Subcutaneous abdominal adipose tissue (tissue), 5 donors: ENCODE data around the gene FAM89B.

Experiments used
- H3K27ac ChIP-seq: one replicate; pipeline ENCODE4 v1.7.0; 2013; ENCODE audit warnings: low read depth, mild to moderate bottlenecking, inconsistent platforms, low read length, moderate library complexity
- H3K27me3 ChIP-seq, 5 donors: one replicate each; pipeline ENCODE4 v1.7.0; 2013; ENCODE audit warnings: low read length in 5 of 5, inconsistent platforms in 1 of 5; ENCODE audit not compliant: control insufficient read depth in 5 of 5, insufficient read depth in 4 of 5
- H3K36me3 ChIP-seq, 5 donors: one replicate each; pipeline ENCODE4 v1.7.0; 2013; ENCODE audit warnings: low read length in 5 of 5; ENCODE audit not compliant: control insufficient read depth in 5 of 5, insufficient read depth in 5 of 5
- H3K4me1 ChIP-seq, 5 donors: one replicate each; pipeline ENCODE4 v1.7.0; 2013; ENCODE audit warnings: low read length in 5 of 5, mild to moderate bottlenecking in 3 of 5, moderate library complexity in 1 of 5; ENCODE audit not compliant: control insufficient read depth in 5 of 5, insufficient read depth in 5 of 5
- H3K4me3 ChIP-seq, 5 donors: one replicate each; pipeline ENCODE4 v1.7.0; 2013; ENCODE audit warnings: low read length in 5 of 5, low read depth in 1 of 5
- H3K9ac ChIP-seq, 5 donors: one replicate each; pipeline ENCODE4 v1.7.0; 2013; ENCODE audit warnings: low read length in 5 of 5, mild to moderate bottlenecking in 4 of 5, moderate library complexity in 3 of 5
- H3K9me3 ChIP-seq, 5 donors: one replicate each; pipeline ENCODE4 v1.7.0; 2013; ENCODE audit warnings: low read length in 5 of 5; ENCODE audit not compliant: control insufficient read depth in 5 of 5
- donor health status: healthy.
- donor health status: healthy.
- donor health status: healthy.
- donor health status: healthy.
- donor health status: healthy.

Gene FAM89B

DNA sequence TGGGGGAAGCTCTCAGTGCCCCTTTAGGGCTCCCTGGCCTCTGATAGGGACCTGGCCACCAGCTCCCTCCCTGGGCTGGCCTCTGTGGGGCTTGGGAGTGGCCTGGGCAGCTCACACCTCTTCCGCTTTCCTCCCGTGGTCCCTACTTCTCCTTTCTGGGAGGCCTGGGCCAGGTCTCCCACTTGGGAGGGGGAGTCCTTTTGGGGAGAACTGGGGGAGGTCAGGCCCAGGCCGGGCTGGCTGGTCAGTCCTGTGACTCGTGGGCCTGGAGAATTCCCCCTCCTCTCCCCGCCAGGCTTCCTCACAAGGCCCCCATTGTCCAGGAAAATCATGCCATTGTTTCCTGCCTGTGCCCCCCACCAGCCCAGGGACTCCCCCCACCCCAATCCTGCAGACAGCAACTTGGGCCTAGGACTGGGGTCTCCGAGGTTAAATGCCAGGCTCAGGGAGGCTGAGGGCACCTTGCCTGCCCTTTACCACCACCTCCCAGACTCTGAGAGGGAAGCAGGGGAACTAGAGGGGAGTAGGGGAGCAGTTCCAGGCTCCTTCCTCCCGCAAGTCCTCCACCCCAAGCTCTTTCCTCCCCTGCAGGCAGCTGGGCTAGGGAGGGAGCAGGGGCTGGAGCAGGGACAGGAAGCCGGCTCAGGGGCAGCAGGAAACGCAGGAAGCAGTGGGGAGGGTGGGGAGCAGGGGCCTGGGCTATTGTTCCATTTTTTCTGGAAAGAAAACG is 38.9 kb downstream of the FAM89B start:
- Histone ChIP-seq H3K9me3 (no peaks in the 10 kb centered on the region), H3K27ac (peak overlapping the region; percentile 91), H3K36me3 (peaks cover 0 to 50% (median 34%) of the 10 kb centered on the region in 5 donors), H3K4me1 (peaks cover 4 to 80% (median 68%) of the 10 kb centered on the region in 5 donors), H3K27me3 (no peaks in the 10 kb centered on the region), H3K4me3 (peak overlapping the region; percentile 66 to 95 (median 78)), H3K9ac (peak overlapping the region; percentile 5 to 92 (median 59))

DNA sequence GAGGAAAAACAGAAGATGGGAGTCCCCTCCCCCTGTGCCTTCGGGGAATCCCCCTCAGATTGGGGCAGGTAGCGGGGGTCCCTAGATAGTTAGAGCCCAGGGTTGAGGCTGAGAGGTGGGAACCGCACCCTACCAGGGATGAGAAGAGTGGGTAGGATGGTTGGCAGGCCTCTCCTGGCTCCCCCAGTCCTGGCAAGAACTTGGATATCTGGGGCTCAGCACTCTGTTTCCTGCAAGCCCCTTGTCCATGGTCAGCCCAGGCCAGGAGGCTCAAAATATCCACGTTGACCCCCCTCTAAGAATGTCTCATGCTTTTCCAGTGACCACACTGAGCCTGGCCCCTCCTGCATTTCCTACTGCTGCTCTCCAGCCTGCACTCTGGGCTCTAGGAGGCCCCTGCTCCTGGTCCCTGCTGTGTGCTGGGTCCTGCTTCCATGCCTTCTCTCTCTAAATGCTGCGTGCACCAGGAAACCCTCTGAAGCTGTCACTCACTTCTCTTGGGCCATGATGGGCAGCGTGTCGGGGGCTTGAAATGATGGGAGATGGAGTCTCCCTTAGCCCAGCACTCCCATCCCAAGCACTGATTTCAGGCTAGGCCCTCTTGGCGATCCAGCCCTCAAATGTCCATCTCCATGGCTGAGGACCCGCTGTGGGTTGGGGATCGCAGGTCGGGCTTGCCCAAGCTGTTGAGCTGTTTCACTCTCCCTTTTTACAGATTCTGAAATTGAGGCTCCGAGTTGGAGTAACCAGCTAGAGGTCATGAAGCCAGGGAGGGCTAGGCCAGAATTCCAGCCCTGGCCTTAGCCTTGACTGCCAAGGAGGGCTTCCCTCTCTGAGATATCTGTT is 39.6 kb downstream of the FAM89B start:
- Histone ChIP-seq H3K9ac (peak overlapping the region; percentile 22 to 92 (median 73)), H3K27ac (peak overlapping the region; percentile 91), H3K27me3 (no peaks in the 10 kb centered on the region), H3K36me3 (peaks cover 0 to 48% (median 30%) of the 10 kb centered on the region in 5 donors), H3K9me3 (no peaks in the 10 kb centered on the region), H3K4me3 (peak overlapping the region; percentile 66 to 95 (median 78)), H3K4me1 (peaks cover 9 to 83% (median 70%) of the 10 kb centered on the region in 5 donors)

GRCh38 chr11:65612691-65613090 is 40.4 kb downstream of the FAM89B start:
- Histone ChIP-seq H3K4me3 (peak overlapping the region; percentile 66 to 95 (median 78)), H3K27me3 (no peaks in the 10 kb centered on the region), H3K9me3 (no peaks in the 10 kb centered on the region), H3K9ac (peak overlapping the region; percentile 22 to 92 (median 68)), H3K4me1 (peaks cover 10 to 83% (median 69%) of the 10 kb centered on the region in 5 donors), H3K36me3 (peaks cover 0 to 50% (median 30%) of the 10 kb centered on the region in 5 donors), H3K27ac (peak overlapping the region; percentile 91)

DNA sequence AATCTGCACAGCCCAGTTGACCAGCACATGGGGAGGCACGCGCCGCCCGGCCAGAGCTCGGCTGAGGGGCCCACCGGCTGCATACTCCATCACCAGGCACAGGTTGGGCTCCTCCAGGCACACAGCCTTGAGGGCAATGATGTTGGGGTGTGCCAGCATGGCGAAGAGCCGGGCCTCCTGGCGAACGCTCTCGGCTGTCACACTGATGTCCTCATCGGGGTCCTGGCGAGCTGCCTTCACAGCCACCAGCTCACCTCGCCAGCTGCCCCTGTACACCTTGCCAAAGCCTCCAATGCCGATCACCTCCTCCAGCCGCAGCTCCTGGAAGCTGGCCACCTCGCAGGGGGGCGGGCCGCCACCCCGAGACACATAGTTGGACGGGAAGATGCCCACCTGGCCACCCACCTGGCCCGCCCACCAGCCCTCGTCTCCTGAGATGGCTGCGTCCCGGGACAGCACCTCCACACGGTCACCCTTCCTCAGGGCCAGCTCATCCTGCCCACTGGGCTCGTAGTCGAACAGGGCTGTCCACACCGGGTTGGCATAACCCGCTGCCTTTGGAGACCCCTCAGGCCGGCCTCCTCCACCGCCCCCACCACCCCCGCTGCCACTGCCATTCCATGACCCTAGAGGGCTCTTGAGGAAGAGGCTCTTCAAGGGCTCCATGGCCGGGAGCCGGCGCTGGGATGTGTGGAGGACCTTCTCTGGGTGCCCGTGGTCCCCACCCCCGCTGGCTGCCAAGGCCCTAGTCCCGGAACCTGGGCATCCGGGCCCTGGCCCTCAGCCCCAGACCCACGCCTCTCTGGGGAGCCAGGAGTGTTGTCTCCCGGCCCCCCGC is 41.0 kb downstream of the FAM89B start:
- peaks cover 0 to 50% (median 30%) of the 10 kb centered on the region in 5 donors for H3K36me3 ChIP-seq
- H3K27me3 ChIP-seq: no peaks in the 10 kb centered on the region
- peaks cover 10 to 77% (median 63%) of the 10 kb centered on the region in 5 donors for H3K4me1 ChIP-seq
- H3K9me3 ChIP-seq: no peaks in the 10 kb centered on the region
- peak overlapping the region; percentile 91 for H3K27ac ChIP-seq
- H3K9ac ChIP-seq: peak overlapping the region in 4 of 5 donors; percentile 60 to 92 (median 90)
- H3K4me3 ChIP-seq: peak overlapping the region; percentile 66 to 95 (median 78)

- peaks cover 10 to 58% (median 47%) of the 10 kb centered on the region in 5 donors for H3K4me1 ChIP-seq
- H3K27ac ChIP-seq: peak within 1 kb of the TSS; percentile 91
Observed at GRCh38 chr11:65615229-65615949, 43.1 kb downstream of the FAM89B start, which contains the start of gene PCNX3. Gene PCNX3, plus strand, starts transcription at chr11:65615776. Its CDS starts 536 bp downstream, at chr11:65616312.

GRCh38 chr11:65615950-65616574 is 43.7 kb downstream of the FAM89B start:
- no peaks in the 10 kb centered on the region for H3K9me3 ChIP-seq
- H3K27ac ChIP-seq: peak overlapping the region; percentile 54
- peak overlapping the region; percentile 62 to 89 (median 79) for H3K4me3 ChIP-seq
- peak overlapping the region; percentile 81 to 90 (median 86) for H3K9ac ChIP-seq
- H3K27me3 ChIP-seq: no peaks in the 10 kb centered on the region
- H3K4me1 ChIP-seq: peaks cover 10 to 52% (median 41%) of the 10 kb centered on the region in 5 donors
- H3K36me3 ChIP-seq: peaks cover 0 to 55% (median 52%) of the 10 kb centered on the region in 5 donors

More at GRCh38 chr11:65615229-65615949, 43.1 kb downstream of the FAM89B start, which contains the start of gene PCNX3:
- Histone ChIP-seq H3K36me3 (peaks cover 0 to 53% (median 45%) of the 10 kb centered on the region in 5 donors), H3K9me3 (no peaks in the 10 kb centered on the region), H3K4me3 (peak within 1 kb of the TSS; percentile 79 to 98 (median 89)), H3K9ac (peak within 1 kb of the TSS; percentile 82 to 90 (median 88)), H3K27me3 (no peaks in the 10 kb centered on the region)

GRCh38 chr11:65616575-65617001 is 44.2 kb downstream of the FAM89B start:
- H3K27me3 ChIP-seq: no peaks in the 10 kb centered on the region
- H3K9ac ChIP-seq: peak overlapping the region; percentile 59 to 90 (median 86)
- peaks cover 0 to 59% (median 55%) of the 10 kb centered on the region in 5 donors for H3K36me3 ChIP-seq
- no peaks in the 10 kb centered on the region for H3K9me3 ChIP-seq
- peak overlapping the region; percentile 54 for H3K27ac ChIP-seq
- peaks cover 10 to 46% (median 35%) of the 10 kb centered on the region in 5 donors for H3K4me1 ChIP-seq
- peak overlapping the region; percentile 62 to 89 (median 79) for H3K4me3 ChIP-seq

DNA sequence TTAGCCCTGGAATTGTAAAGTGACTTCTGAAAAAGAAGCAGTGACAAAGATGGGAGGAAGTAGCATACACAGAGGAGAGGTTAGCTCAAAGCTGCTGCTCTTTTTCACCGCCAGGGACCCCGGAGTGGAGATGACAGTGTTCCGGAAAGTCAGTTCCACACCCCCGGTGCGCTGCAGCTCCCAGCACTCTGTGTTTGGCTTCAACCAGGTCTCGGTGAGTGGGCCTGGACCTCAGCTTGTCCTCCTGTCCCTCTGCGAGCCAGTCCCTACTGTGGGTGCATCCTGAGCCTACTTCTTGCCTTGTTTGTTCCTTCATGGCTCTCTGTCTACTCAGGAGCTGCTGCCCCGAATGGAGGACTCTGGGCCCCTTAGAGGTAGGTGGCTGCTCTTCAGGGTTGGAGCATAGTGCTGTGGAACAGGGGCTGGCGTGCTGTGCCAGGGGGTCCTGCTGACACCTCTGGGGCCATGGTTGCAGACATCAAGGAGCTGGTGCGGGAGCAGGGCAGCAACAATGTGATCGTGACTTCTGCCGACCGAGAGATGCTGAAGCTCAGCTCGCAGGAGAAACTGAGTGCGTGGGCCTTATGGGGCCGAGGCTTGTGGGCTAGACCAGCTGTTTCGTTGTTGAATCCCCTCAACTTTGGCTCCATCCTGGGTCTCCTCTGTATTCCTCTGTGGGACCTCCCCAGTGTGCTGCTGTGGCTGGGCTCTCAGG is 45.0 kb downstream of the FAM89B start:
- Histone ChIP-seq H3K4me1 (peaks cover 7 to 39% (median 28%) of the 10 kb centered on the region in 5 donors), H3K4me3 (peak overlapping the region in 3 of 5 donors; percentile 62 to 89 (median 84)), H3K9me3 (no peaks in the 10 kb centered on the region), H3K36me3 (peaks cover 0 to 60% (median 58%) of the 10 kb centered on the region in 5 donors), H3K9ac (peak overlapping the region in 3 of 5 donors; percentile 84 to 90 (median 86)), H3K27ac (no peak overlapping the region), H3K27me3 (no peaks in the 10 kb centered on the region)
